ENCODE data around the gene MIEN1.
"Not testable (repeated sequence)": the region's sequence is repeated elsewhere in the genome, so short reads cannot be mapped to it uniquely, and the experiment has no call there.

The MIEN1 gene

DNA sequence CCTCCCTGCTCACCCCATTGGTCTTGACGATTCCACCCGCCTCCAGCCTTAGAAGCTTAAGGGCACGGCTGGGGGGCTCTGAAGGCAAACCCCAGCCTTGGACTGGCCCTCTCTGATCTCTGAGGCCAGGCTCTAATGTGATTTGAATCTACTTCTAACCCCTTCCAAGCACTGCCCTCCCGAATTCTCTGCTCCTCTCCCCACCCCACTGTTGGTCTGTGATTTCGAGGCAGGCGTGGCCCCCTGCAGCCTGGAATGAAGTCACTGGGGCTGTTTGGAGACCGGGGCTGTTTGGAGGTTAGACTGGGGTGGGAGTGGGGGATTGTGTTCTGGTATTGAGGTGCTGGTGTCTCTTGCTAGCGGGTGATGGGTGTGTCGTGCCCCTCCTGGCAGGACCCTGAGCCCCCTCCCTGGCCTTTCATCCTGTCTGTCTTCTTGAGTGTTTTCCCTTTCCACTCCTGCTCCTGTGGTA, 9.6 kb upstream of the MIEN1 start:
- DNase-seq: no peak

DNA sequence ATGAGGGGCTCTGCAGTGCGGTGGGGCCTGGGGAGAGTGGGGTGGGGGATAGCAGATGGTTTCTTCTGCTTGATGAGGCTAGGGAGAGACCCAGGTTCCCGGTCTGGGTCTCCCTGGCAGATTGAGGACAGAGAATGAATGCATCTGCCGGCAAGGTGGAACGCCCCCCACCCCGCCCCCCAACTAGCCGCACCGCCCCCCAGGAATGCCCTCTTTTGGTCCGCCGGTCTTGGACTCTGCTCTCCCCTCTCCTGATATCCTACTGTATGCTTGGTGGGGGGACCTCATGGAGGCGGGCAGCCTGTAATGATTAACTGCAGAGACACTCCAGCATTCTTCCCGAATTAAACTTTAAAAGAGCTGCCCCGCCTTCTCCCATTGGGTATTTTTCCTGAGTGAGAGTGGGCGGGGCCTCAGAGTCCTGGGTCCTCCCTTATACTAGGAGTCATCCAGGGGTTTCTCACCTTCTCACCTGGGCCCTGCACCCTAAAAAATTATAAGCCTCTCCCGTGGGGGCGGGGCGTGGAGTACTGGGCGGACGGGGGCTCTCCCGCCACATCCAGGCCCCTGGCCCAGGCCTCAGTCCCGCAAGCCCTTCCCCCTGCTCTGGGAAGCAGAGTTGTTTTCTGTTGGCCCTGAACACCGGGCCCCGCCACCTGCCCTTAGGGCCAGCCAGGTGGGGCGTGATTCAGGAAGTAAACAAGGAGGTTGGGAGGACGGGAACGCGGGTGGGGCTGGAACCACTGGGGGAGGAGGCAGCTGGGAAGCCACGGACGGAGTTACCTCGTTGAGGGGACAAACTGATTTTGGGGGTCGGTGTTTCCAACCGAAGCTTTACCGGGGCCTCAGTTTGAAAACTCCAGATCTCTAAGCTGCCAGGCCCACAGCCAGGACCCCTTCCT, 8.9 kb upstream of the MIEN1 start:
- DNase-seq: peak; percentile 37

DNA sequence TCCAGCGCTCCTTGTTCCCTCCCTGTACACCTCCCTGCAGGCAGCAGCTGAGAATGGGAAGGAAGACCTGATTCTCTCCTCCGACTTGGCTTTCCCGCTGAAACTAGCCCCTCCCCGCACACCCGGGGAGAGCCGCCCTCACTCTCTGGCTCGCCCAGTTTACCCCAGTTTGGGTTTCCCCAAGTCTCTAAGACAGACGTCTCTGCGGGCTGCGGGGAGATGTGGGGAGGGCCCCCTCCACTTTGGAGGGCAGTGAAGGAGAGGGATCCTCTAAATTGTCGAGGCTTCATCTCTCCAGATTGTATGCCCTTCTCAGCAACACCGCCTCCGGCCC, 8.2 kb upstream of the MIEN1 start:
- peak; percentile 49 for DNase-seq

DNA sequence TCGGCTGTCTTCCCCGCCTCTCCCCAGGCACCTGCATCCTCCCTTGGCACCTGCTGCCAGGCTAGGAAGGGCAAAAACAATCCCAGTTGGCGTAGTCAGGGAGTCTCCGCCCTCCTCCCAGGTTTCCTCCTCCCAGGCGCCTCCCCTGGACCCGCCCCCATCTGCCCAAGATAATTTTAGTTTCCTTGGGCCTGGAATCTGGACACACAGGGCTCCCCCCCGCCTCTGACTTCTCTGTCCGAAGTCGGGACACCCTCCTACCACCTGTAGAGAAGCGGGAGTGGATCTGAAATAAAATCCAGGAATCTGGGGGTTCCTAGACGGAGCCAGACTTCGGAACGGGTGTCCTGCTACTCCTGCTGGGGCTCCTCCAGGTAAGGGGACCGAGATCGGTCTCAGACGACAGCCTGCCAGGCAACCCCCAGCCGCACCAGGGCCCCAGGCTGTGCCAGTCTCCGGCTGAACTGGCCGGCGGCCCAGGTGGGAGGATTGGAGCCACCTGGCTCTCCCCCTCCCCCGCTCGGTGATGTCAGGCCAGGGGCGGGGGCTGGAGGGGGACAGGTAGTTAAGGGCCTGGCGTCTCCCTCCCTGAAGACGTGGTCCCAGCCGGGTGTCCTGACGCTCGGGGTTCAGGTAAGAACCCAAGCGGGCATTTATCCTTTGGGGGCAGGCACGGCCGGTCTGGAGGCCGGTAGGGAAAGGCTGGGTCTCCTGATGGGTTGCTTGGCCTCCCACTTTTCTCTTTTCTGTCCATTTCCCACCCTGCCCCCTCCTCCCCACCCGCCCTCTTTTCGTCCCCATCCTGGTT, 7.6 kb upstream of the MIEN1 start, which contains the start of gene GRB7:
GRB7 (plus strand) TSS at position 179 of the 808 bp plus-strand sequence. CDS start 4,364 bp downstream, outside the sequence.
- peak; percentile 80 for DNase-seq

DNA sequence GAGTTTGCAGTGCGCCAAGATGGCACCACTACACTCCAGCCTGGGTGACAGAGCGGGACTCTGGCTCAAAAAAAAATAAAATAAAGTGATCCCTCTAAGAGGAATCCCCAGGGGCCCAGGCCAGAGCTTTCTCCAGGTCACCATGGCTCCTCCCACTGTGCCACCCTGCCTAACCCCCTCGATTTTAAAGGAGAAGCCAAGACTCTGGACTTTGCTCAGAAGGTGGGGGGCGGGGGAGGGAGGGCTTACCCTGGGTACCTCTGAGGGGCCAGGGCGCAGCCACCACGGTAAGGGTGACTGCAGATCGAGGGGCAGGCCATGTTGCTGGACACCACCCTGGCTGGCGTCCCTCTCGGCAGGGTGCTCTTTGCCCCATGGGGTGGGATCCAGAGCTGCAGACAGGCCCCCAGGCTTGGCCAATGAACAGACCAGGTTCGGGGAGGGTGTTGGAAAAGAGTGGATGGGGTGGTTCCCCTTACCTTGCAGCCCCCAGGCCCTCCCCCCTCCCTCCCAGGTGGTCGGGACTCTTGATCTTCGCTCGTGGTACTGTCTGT, 7.0 kb upstream of the MIEN1 start:
- DNase-seq: no peak

DNA sequence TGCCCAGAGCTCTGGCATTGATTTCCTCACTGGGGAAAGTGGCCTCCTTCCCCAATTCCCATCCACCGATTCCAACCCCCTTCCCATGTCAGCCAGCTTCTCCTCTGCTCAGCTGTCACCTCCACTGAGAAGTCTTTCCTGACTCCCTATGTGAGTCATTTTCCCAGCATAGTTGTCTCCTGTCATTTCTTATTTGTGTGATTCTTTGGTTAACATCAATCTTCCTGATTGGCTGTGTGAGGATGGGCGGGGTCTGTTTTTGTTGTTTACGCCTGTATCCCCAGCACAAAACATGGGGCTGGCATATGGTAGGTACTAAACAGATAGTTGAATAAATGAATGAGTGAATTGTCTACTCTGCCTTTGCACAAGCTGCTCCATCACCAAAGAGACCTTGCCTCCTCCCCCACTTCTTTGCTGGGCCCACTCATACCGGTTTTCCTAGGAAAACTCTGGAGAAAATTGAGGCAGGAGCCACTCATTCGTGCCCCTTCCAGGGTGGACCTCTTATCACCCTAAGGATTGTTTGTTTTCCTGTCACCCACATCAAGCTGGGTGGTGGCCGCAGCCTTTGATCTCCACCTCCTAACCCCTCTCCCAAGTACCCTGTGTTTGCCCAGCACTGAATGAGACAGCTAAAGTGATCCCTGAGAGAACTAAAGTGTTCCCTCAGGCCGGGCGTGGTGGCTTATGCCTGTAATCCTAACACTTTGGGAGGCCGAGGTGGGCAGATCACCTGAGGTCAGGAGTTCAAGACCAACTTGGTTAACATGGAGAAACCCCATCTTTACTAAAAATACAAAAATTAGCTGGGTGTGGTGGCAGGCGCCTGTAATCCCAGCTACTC, 6.2 kb upstream of the MIEN1 start:
- no peak for DNase-seq

DNA sequence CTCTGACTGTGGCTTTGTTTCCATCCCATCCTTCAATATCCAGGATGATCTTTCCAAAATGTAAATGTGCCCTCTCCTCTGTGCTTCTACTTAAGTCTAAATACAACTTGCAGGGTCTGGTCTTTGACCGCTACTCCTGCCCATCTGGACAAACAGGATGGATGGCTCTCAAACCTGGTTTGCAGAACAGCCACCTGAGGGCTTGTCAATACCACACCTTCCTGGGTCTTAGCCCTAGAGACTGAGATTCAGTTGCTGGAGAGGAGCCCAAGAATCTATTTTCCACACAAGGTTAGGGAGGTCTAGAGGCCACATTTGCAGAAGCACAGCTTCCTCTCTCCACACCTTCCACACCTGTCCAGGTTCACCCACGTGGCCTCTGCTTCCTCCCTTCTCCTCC, 5.5 kb upstream of the MIEN1 start:
- DNase-seq: no peak

DNA sequence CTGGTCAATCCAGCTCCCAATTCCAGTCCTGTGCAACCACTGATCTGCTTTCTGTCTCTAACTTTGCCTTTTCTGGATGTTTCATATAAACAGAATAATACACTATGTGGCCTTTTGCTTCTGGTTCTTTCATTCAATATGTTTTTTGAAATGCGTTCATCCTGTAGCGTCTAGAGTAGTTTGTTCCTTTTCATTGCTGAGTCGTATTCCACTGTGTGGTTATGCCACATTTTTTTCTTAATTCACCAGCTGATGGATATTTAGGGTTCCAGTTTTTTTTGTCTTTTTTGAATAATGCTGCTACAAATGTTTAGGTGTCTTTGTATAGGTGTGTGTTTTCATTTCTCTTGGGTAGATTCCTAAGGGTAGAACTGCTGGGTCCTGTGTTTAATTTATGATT, 2.3 kb upstream of the MIEN1 start:
- DNase-seq: no peak

DNA sequence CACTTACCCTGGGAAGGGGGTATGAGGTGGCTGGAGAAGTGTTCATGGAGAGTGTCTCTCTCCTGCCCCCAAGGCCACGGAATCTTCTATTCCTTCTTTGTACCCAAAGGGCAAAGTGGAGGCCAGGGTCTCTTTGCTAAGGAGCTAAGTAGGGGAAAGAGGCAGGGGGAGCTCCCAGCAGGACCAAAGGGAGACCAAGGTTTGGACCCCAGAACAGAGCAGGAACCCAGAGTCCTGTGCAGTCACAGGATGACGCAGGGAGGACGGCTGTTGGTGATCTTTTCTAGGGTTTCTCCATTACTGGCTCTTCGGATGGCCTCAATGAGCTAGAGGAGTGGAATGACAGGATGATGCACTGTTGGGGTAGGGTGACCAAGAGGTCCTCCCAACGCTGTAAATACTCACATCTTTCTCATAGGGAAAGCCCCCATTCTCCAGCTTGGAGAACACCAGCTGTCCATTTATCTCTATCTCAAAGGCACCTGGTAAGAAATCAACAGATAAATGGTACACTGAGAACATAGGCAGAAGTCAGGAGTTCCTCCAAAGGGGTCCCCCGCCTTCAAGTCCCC, 966 bp downstream of the MIEN1 start:
- DNase-seq: no peak

DNA sequence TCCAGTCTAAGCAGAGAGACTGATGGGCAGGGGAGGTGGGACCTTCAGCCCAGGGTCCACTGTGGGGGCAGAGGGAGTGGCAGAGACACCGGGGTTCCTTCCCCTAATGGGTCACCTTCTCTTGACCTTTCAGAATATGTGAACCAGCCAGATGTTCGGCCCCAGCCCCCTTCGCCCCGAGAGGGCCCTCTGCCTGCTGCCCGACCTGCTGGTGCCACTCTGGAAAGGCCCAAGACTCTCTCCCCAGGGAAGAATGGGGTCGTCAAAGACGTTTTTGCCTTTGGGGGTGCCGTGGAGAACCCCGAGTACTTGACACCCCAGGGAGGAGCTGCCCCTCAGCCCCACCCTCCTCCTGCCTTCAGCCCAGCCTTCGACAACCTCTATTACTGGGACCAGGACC, 2.8 kb downstream of the MIEN1 start:
- no peak for DNase-seq

DNA sequence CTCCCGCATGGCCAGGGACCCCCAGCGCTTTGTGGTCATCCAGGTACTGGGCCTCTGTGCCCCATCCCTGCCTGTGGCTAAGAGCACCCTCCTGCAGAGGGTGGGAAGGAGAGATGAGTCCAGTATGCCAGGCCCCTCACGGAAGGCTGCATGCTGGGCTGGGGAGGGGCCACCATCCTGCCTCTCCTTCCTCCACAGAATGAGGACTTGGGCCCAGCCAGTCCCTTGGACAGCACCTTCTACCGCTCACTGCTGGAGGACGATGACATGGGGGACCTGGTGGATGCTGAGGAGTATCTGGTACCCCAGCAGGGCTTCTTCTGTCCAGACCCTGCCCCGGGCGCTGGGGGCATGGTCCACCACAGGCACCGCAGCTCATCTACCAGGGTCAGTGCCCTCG, 3.7 kb downstream of the MIEN1 start:
- no peak for DNase-seq

DNA sequence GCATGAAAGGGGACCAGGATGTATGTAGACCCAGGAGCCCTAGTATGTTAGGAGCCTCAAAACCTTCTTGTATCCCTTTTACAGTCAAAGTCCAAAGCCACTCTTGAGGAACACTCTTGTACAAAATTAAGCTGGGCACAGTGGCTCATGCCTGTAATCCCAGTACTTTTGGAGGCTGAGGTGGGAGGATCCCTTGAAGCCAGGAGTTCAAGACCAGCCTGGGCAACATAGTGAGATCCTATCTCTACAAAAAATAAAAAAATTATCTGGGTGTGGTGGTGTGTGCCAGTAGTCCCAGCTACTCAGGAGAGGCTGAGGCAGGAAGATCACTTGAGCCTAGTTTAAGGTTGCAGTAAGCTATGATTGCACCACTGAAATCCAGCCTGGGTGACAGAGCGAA, 4.4 kb downstream of the MIEN1 start:
- DNase-seq: not testable (repeated sequence)

DNA sequence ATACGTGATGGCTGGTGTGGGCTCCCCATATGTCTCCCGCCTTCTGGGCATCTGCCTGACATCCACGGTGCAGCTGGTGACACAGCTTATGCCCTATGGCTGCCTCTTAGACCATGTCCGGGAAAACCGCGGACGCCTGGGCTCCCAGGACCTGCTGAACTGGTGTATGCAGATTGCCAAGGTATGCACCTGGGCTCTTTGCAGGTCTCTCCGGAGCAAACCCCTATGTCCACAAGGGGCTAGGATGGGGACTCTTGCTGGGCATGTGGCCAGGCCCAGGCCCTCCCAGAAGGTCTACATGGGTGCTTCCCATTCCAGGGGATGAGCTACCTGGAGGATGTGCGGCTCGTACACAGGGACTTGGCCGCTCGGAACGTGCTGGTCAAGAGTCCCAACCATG, 5.6 kb downstream of the MIEN1 start:
- DNase-seq: no peak

DNA sequence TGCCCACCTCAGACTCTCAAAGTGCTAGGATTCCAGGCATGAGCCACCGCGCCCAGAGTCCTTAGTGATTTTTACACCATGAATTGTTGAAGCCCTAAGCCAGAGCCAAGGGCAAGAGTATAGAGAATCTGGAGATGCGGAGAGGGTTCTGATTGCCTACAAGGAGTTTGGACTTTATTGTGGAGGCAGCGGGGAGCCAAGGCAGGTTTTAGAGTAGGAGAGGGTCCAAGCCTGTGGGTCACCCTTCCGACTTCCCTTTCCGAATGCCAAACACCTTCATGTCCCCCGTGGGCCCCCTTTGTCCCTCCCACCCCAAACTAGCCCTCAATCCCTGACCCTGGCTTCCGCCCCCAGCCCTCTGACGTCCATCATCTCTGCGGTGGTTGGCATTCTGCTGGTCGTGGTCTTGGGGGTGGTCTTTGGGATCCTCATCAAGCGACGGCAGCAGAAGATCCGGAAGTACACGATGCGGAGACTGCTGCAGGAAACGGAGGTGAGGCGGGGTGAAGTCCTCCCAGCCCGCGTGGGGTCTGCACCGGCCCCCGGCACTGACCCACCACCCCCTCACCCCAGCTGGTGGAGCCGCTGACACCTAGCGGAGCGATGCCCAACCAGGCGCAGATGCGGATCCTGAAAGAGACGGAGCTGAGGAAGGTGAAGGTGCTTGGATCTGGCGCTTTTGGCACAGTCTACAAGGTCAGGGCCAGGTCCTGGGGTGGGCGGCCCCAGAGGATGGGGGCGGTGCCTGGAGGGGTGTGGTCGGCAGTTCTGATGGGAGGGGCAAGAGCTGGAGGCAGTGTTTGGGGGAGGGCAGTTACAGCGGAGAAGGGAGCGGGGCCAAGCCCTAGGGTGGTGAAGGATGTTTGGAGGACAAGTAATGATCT, 7.1 kb downstream of the MIEN1 start:
- DNase-seq: no peak

DNA sequence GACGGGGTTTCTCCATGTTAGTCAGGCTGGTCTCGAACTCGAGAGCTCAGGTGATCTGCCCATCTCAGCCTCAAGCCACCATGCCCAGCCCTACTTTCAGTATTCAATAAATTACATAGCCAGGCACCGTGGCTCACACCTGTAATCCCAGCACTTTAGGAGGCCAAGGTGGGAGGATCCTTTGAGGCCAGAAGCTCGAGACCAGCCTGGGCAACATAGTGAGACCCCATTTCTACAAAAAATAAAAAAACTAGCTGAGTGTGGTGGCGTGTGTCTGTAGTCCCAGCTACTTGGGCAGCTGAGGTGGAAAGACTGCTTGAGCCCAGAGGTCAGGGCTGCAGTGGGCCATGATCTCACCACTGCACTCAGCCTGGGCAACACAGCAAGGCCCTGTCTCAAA, 8.2 kb downstream of the MIEN1 start:
- DNase-seq: no peak

DNA sequence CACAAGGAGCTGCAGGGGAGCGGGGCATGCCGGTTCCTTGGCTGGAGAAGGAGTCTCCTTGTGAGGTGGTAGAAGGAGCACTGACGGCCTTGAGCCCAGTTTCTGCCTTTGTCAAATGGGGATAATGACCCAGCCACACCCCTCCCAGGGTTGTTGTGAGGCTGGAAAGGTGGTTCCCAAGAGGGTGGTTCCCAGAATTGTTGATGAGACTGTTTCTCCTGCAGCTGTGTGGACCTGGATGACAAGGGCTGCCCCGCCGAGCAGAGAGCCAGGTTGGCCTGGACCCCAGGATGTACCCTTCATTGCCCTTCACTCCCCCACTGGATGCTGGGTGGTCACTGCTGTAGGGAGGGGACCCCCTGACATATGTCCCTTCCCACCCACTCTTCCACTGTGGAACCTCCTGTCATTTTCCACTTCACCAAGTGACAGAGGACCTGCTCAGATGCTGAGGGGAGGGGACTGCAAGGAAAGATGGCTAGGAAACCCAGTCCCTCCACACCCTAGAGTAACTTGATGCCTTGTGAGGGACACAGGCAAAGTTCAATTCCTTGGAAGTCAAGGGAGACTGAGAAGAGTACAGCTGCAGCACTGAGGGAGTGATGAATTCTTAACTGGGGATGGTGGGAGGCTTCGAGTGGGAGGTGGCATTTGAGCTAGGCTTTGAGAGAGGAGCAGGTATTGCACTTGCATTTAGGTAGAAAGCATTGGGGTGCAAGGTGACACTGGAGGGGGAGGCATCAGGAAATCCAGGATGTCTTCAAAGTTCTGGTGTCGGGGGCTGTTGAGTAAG, 10.6 kb downstream of the MIEN1 start:
- no peak for DNase-seq

DNA sequence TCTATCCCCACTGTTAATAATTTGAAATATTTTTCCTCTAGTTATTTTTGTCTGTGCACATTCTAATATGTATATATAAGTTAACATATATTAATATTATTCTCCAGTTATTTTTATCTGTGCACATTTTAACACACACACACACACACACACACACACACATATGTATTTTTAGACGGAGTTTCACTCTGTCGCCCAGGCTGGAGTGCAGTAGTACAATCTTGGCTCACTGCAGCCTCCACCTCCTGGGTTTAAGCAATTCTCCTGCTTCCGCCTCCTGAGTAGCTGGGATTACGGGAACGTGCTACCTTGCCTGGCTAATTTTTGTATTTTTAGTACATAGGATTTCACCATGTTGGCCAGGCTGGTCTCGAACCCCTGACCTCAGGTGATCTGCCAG, 12.7 kb downstream of the MIEN1 start:
- DNase-seq: no peak

DNA sequence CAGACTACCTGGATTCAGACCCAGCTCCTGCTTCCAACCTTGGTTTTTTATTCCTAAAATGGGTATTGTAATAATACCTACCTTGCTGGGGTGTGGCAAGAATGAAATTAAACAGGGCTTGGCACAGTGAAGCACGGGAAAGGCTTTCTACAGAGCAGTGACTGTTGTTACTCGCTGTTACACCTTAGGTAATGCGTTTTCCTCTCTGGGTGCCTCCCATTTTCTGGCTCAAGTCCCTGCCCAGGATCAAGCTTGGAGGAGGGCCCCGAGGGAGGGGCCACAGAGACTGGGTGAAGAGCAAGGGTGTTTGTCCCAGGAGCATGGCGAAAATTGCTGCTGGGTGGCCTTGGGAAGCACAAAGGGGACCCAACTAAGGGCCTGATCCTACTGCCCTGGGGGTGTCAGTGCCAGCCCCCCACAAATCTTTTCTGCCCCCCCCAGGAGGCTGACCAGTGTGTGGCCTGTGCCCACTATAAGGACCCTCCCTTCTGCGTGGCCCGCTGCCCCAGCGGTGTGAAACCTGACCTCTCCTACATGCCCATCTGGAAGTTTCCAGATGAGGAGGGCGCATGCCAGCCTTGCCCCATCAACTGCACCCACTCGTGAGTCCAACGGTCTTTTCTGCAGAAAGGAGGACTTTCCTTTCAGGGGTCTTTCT, 13.3 kb downstream of the MIEN1 start:
- DNase-seq: no peak

DNA sequence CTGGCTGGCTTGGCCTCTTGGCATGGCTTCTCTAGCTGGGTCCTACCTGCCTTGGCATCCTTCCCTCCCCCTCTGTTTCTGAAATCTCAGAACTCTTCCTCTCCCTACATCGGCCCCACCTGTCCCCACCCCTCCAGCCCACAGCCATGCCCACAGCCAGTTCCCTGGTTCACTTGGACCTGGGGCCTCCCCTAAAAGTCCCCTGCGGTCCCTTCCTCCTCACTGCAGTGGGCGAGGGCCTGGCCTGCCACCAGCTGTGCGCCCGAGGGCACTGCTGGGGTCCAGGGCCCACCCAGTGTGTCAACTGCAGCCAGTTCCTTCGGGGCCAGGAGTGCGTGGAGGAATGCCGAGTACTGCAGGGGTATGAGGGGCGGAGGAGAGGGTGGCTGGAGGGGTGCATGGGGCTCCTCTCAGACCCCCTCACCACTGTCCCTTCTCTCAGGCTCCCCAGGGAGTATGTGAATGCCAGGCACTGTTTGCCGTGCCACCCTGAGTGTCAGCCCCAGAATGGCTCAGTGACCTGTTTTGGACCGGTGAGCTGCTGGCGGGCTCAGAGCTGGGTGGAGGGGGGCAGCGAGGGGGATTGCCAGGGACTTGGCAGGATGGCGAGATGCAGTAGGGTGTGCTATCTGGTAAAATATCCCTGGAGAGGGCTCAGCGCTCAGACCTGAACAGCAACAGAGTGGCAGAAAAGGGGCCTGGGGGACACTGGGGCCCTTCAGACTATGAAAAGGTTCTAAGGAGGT, 14.1 kb downstream of the MIEN1 start:
- DNase-seq: no peak
